ENCODE results near the gene CIART. TPM values are rescaled to one million over a fixed set of nuclear protein-coding genes. Genes with fewer than 3 reads are reported as not detected.

Gene CIART

Small RNA genes lying within 50 kb of the gene (small RNA-seq; reads per million reads assigned to genes)
- gene RNU2-17P (ENCODE audit: low read depth): not detected
